HG03045 (cell line): ENCODE measurements around the gene SLC24A3.

Experiments
- ATAC-seq: cut with Tn5 transposase; IDR thresholded peaks from one replicate; pipeline ENCODE4 v1.9.1; 2021; ENCODE audit warnings: mild to moderate bottlenecking, moderate library complexity; ENCODE audit not compliant: unreplicated experiment

SLC24A3 gene

GRCh38 chr20:19212469-19212815, at the start of gene SLC24A3:
SLC24A3 (plus strand) TSS chr20:19212642.
- ATAC-seq = no peak

GRCh38 chr20:19170148-19170547, 42.3 kb upstream of the SLC24A3 start:
- ATAC-seq = no peak

- no peak for ATAC-seq
These were observed 39.8 kb upstream of the SLC24A3 start for GRCh38 chr20:19172637-19173036.

- no peak for ATAC-seq
These were observed 35.9 kb upstream of the SLC24A3 start for GRCh38 chr20:19176470-19177052.

- ATAC-seq = no peak
These were observed 30.9 kb upstream of the SLC24A3 start for GRCh38 chr20:19181552-19181951.

GRCh38 chr20:19185083-19185482, 27.4 kb upstream of the SLC24A3 start:
- no peak for ATAC-seq

- ATAC-seq = no peak
These were observed 19.1 kb upstream of the SLC24A3 start for GRCh38 chr20:19193349-19193748.

- ATAC-seq = no peak
These were observed 6.5 kb upstream of the SLC24A3 start for GRCh38 chr20:19205981-19206396.

GRCh38 chr20:19207541-19207940, 4.9 kb upstream of the SLC24A3 start:
- no peak for ATAC-seq

GRCh38 chr20:19210391-19211155, 1.9 kb upstream of the SLC24A3 start:
- ATAC-seq = no peak

- ATAC-seq = no peak
These were observed 1.2 kb upstream of the SLC24A3 start for GRCh38 chr20:19211252-19211651.

GRCh38 chr20:19211661-19212468, 577 bp upstream of the SLC24A3 start:
- no peak for ATAC-seq

- no peak for ATAC-seq
These were observed 520 bp downstream of the SLC24A3 start for GRCh38 chr20:19212821-19213502.

- no peak for ATAC-seq
These were observed 1.6 kb downstream of the SLC24A3 start for GRCh38 chr20:19213946-19214490.

GRCh38 chr20:19218411-19218810, 6.0 kb downstream of the SLC24A3 start:
- ATAC-seq = no peak

- no peak for ATAC-seq
These were observed 10.1 kb downstream of the SLC24A3 start for GRCh38 chr20:19222520-19223040.

GRCh38 chr20:19223640-19224039, 11.2 kb downstream of the SLC24A3 start:
- no peak for ATAC-seq

GRCh38 chr20:19231359-19232035, 19.1 kb downstream of the SLC24A3 start:
- ATAC-seq = no peak

GRCh38 chr20:19232997-19233794, 20.8 kb downstream of the SLC24A3 start:
- ATAC-seq = no peak
